HG03060 (cell line): ENCODE results near the gene COCH.
"Not testable (repeated sequence)": the region's sequence is repeated elsewhere in the genome, so short reads cannot be mapped to it uniquely, and the experiment has no call there.

Experiments used
- ATAC-seq: cut with Tn5 transposase; IDR thresholded peaks from one replicate; pipeline ENCODE4 v1.9.1; 2021; ENCODE audit warnings: low read depth, moderate number of reproducible peaks; ENCODE audit not compliant: unreplicated experiment

Gene COCH

DNA sequence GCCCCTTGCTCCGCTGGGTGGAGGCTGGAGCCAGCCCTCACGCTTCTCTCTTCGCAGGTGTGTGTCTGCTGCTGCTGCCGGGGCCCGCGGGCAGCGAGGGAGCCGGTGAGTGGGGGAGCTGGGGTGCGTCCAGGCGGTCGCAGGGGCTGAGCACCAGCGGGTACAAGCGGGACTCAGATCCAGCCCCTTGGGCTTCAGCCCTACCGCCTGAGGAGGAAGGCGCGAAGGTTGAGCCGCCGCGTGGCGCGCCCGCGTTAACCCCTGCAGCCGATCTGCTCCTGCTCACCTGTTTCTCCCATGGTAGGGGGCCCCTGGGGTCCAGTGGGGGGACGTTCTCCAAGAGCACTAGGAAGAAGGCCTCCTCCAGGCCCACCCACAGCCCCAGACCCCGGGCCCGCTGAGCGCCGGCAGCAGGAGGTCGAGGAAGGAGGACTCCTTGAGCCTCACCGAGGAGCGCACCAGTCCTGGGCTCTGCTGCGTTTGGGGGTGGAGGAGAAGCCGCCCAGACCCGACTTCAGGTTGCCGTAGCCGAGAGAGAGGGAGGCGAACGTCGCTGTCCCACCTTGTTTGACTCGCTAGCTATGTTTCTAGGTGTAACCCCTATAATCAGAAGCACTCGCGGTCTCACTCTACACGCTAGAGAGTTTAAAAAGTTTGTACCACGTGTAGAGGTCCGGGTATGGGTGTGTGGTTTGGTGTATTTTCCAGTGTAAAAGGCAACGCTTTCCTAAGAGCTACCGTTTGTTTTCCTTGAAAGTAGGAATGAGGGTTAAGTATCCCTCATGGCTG, 834 bp downstream of the COCH start:
- ATAC-seq = peak; percentile 16

DNA sequence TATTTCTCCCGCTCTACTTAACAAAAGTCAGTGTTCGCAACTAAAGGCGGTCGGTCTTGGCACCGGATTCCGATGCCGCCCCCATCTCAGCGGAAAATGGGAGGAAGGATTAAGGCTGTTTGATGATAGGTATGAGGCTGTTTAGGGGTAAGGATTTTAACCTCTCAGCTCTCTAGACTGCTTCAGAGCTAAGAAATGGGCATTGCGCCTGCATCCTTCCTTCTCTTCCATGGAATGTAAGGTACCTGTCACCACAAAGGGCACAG, 1.4 kb downstream of the COCH start:
- ATAC-seq = no peak

DNA sequence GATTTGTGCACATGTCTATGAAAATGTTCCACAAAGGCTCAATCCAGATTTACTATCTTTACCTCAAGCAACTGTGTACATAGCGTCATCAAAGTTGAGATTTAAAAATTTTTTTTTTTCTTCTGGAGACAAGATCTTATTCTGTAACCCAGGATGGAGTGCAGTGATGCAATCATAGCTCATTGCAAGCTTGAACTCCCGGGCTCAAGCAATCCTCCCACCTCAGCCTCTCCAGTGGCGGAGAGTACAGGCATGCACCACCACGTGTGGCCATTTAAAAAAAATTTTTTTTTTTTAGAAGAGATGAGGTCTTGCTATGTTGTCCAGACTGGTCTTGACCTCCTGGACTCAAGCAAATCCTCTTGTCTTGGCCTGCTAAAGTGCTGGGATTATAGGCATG, 2.3 kb downstream of the COCH start:
- no peak for ATAC-seq

DNA sequence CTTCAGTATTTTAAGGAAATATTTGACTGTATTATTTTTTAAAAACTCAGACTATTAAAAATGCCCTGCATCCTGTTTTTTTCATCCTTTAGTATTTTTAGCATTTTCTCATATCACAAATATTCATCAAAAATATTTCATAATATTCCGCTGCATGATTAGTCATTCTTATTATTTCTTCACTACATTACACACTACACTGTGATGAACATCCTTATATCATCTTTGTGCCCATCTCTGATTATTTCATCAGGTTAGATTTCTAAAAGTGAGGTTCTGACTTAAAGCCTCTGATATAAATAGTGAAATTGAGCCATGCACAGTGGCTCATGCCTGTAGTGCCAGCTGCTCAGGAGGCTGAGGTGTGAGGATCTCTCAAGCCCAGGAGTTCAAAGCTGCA, 8.1 kb downstream of the COCH start:
- ATAC-seq = no peak

DNA sequence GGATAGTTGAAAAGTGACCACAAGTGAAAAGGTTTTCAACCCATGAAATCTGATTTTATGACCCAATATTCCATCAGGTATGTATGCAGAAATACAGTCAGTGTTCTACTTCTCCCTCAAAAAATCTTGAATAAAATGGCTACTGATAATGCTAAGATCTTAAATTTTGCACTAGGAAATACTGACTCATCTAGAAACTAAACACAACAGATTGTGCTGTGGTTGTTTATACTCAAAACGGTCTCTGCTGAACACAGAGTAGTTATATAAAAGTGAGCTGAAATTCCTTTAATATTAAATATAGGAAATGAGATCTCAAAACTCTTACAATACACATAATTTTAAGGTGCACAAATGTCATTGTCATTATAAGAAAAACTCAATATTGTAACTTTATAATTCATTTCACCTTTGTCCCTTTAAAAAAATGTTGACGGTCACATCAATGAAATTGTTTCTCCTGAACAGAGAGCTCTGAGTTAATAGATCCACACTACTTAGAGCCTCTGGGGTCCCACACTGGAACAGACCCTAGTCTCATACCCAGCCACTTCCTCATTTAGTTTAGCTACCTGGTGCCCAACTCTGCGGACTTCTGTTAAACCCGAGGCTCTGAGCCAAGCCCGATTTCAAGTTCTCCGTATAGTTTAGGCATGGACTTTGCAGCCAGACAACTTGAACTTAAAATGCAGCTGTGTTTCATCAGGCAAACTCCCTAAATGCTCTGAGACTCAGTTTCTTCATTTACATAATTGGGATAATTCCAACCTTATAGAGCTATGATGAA, 9.3 kb downstream of the COCH start:
- no peak for ATAC-seq

DNA sequence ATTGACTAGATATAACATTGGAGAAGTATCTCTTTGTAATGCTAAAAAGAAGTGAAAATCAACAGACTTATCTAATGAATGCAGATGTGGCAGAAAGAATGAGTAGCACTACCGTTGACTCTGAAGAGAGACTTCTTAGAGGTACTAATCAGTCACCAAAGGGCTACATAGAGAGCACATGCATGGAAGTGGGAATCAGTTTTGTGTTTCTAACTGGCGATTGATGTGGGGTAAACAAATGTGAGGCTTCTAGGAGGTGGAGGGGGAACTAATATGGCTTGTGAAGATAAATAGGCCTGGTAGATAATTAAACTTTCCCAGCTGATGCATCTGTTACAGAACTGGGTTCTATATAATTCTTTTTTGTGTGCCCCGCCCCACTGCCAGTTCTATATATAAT, 10.5 kb downstream of the COCH start:
- no peak for ATAC-seq

DNA sequence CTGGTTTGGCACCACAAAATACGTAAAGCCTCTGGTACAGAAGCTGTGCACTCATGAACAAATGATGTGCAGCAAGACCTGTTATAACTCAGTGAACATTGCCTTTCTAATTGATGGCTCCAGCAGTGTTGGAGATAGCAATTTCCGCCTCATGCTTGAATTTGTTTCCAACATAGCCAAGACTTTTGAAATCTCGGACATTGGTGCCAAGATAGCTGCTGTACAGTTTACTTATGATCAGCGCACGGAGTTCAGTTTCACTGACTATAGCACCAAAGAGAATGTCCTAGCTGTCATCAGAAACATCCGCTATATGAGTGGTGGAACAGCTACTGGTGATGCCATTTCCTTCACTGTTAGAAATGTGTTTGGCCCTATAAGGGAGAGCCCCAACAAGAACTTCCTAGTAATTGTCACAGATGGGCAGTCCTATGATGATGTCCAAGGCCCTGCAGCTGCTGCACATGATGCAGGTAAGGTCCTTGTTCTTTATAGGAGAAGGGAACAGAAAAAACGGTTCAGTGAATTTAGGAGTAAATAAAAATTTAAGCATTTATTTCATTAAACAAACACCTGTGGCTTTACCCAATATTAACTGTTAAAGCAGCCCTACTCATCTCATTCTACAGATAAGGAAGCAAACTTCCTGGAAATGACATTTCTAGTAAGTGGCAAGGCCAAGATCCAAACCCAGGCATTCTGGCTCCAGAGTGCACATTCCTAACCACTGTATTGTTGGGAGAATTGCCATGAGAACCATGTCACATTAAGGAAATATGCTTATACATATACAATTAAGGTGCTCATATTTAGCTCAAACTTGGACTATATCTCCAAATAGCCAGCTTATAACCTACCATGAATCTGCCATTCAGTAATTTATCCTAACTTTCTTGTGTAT, 11.7 kb downstream of the COCH start:
- no peak for ATAC-seq

DNA sequence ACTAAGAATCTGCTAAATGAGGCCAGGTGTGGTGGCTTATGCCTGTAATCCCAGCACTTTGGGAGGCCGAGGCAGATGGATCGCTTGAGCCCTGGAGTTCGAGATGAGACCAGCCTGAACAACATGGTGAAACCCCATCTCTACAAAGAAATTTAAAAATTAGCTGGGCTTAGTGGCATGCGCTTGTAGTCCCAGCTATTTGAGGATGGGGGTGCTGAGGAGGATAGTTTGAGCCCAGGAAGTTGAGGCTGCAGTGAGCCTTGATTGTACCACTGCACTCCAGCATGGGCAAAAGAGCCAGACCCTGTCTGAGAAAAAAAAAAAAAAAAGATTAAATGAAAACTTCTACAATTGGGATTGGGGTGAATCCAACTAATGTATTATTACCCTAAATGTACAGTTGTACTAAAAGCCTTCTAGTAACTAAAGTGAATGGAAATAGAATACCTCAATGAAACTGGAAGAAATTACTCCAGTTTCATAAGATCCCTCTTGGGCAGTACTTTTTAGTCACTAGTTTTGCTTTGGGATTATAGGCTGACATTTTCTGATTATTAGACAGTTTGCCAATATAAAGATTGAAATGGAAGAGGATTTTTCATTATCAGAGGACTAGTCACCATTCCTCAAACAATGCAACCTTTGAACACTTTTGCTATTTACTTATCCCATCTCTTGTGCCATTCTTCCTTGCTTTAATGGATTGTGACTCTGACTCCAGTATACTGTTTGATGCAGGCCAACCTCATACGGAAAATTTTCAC, 14.3 kb downstream of the COCH start:
- ATAC-seq = no peak

DNA sequence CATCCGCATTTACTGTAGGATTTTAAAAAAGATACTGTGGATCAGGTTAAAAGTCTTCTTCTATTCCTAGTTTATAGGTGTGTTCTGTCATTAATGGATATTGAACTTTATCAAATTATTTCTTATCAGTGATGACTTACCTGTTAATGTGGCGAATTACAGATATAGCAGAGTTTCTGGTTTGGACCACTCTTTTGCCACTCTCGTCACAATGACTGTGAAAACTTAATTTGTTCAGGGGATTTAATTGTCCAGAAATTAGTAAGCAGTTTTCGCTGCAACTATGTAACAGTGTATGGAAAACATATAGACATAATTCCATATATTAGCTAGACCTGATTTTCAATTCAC, 14.9 kb downstream of the COCH start:
- ATAC-seq = no peak

DNA sequence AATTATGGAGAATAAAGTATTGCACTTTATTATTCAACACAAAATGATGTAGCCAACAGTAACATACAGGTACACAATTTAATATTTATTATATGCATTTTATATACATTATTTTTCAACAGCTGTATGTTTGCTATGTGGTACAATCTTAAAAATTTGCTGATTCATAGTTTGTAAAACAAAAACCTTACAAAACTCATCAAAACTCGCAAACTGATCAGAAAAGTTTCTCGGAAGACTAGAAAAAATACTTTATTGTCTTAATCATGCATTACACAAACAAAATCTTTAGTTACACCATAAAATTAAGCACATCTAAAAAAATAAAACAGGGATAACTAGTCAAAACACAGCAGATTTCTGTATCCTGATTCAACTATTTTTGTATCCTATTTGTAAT, 19.5 kb downstream of the COCH start:
- no peak for ATAC-seq

DNA sequence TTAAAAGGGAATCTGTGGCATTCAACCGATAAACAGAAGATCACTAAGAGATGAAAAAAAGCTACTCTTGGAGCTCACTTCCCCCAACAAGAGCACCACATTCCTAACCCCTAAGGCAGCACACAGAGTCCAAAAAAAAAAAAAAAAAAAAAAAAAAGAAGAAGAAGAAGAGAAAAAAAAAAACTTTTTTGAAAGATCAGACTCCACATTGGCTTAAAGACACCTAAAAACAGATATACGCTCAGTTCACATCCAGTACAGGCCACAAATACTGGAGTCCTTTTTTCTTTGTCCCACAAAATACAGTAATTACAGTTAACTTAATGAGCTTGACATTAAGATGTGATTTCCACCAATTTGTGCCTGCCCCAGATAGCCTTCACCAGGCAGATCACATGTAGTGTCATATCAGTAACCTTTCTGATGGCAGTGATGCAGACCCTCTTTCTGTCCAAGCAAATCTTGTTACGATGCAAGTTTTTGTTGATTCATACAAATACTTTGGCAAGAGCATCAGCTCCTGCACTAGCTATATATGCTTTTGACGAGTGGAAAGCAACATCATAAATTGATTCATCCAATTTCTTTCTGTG, 20.7 kb downstream of the COCH start:
- no peak for ATAC-seq

DNA sequence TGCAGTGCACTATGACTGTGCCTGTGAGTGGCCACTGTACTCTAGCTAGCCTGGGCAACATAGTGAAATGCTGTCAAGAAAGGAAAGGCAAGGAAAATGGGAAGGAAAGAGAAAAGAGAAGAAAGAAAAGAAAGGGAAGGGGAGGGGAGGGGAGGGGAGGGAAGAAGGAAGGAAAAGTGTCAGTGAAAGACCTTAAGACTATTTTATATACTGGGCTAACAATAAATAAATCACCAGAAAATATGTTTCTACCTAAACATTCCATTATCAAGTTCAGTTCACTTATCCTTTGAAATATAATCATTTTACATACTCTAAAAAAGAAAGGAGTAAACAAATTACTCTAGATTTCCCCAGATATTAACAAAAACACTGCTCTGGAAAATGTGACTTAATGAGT, 22.1 kb downstream of the COCH start:
- no peak for ATAC-seq

DNA sequence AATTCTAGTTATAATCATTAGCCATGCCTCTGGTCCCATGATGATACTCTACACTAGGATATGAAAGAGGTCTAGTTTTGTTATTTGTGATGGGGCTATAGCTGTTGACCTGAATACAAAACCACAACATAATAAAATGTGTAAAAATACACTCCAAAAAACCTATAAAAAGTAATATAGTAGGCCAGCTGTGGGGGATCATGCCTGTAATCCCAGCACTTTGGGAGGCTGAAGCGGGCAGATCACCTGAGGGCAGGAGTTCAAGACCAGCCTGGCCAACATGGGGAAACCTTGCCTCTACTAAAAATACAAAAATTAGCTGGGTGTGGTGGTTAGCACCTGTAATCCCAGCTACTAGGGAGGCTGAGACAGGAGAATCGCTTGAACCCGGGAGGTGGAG, 22.8 kb downstream of the COCH start:
- not testable (repeated sequence) for ATAC-seq

DNA sequence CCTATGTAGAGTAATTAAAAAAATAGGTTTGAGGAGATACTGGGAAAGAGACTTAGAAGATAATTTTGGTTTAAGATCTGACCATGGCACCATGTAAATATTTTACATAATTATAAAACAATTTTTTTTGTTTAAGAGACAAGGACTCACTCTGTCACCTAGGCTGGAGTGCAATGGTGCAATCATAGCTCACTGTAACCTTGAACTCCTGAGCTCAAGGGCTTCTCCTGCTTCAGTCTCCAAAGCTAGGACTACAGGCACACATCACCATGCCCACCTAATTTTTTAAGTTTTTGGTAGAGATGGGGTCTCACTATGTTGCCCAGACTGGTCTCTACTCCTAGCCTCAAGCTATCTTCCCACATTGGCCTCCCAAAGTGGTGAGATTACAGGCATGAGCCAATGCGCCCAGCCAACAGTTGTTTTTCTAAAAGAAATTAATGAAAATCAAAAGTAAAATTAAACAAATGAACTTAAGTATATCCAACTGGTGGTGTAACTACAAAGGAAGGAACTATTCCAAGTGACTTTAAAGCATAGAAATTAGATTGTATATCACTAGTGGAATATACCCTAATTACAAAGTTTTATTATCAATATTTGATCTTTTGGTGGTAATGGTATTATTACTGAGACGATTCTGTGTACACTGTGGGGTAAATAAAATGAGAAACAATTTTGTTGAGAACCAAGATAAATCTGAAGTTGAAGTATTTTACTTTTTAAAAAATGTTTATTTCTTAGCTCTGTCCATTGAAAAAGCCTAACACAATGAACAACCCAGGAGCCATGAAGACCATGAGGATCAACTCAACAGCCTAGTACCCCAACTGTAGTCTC, 29.1 kb downstream of the COCH start:
- ATAC-seq = no peak

DNA sequence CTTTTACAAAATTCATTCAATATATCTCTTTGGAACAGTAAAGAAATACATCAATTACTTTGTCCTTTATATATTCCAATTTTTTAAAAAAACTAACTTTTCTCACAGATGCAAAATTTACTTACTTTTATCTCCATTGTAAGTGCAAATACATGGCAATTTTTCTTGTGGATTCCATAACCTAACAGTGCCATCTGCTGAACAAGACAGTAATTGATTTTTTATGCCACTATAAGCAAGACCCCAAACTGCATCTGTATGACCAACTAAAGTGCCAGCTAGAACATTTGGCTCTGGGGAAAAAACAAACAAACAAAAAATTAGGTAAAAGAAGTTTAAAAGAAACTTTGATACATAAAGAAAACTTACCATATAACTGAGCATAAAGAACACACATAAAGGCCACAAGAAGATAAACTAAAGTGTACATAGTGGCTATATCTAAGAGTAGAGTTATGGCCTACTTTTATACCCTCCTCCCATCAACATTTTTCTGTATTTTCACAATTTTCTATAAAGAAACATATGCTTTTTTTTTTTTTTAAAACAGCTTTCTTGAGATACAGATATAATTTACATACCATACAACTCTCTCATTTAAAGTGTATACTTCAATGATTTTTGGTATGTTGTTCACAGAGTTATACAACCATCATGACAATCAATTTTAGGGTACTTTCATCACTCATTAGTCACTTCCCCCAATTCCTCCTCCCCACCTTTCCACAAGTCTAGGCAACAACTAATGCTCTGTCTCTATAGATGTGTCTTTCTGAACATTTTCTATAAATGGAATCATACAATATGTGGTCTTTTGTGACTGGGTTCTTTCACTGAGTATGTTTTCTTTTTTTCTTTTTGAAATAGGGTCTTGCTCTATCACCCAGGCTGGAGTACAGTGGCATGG, 32.6 kb downstream of the COCH start:
- ATAC-seq = no peak

DNA sequence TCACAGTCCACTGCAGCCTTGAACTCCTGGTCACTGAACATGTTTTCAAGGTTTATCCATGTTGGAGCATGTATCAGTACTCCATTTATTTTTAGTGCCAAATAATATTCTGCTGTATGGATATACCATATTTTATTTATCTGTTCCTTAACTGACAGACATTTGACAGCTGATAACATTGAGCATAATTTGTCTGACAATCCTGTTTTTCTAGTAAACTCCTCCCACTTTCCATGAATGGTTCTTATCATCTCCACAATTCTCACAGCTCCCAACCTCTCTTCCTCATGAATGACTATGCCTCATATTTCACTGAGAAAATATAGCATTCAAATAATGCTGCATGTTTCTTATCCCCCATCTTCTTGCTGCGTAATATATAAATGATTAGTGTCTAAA, 33.3 kb downstream of the COCH start:
- ATAC-seq = no peak

DNA sequence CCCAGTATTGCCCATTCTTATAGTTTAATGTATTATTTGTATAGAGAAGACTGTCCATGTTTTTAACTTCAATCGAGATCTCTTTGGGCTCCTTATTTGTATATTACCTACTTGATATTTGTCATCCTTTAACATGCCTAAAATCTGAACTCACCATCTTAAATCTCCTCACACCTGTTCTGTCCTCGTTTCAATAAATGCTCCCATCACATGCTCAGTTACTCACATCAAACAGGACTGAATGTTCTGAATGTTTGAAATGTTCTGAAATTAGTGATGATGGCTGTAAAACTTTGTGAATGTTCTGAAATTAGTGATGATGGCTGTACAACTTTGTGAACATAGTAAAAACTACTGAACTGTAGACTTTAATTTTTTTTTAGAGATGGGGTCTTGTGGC, 34.5 kb downstream of the COCH start:
- ATAC-seq = no peak

DNA sequence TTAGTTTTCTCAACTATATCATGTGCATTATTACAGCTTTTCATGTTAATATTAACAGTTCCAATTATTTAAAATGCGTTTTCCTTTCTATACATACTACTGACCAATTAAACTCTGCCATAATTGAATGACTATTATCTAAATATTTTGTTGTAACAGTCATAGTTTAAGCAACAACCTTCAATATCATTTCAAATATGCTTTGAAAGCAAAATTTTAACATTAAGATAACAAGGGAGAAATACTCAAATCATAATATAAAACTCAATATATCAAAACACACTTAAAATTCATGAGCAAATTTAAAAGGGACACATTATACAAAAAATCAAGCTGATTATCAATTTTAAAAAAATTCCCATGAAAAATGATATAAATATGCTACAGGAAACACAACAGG, 40.5 kb downstream of the COCH start:
- no peak for ATAC-seq
